OCI-LY7 (cell line): ENCODE data around the gene LCN6.

Experiments
- EZH2phosphoT487 ChIP-seq: fragments of 200-600 bp; sonication (generic); IDR thresholded peaks from 2 replicates; pipeline ENCODE4 v1.6.1; 2018; ENCODE audit warnings: low read depth, borderline replicate concordance, mild to moderate bottlenecking, mixed run types, antibody characterized with exemption, low read length, moderate library complexity, mixed read lengths
- TF ChIP-seq, protein P1 (sequence below): fragments of 200-600 bp; sonication (generic); conservative IDR thresholded peaks from 2 replicates; pipeline ENCODE4 v1.5.1; 2014; ENCODE audit warnings: mild to moderate bottlenecking, antibody characterized with exemption, low read length, moderate library complexity, mixed read lengths

GRCh38 chr9:136710543-136710942 lies 37.8 kb downstream of the LCN6 start:
- TF ChIP-seq, protein P1, sequence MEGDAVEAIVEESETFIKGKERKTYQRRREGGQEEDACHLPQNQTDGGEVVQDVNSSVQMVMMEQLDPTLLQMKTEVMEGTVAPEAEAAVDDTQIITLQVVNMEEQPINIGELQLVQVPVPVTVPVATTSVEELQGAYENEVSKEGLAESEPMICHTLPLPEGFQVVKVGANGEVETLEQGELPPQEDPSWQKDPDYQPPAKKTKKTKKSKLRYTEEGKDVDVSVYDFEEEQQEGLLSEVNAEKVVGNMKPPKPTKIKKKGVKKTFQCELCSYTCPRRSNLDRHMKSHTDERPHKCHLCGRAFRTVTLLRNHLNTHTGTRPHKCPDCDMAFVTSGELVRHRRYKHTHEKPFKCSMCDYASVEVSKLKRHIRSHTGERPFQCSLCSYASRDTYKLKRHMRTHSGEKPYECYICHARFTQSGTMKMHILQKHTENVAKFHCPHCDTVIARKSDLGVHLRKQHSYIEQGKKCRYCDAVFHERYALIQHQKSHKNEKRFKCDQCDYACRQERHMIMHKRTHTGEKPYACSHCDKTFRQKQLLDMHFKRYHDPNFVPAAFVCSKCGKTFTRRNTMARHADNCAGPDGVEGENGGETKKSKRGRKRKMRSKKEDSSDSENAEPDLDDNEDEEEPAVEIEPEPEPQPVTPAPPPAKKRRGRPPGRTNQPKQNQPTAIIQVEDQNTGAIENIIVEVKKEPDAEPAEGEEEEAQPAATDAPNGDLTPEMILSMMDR, result no peak
- TF ChIP-seq EZH2phosphoT487, result no peak
